DMS79 treated with DMSO at 0.1 percent for 48 hours (cell line): Measurements from ENCODE around the gene CELSR1.
"Not testable (repeated sequence)": the region's sequence is repeated elsewhere in the genome, so short reads cannot be mapped to it uniquely, and the experiment has no call there.

Source experiments
- DNase-seq: peaks from one replicate; lab custom pipeline; 2025; lab: John Stamatoyannopoulos, UW

CELSR1 gene

DNA sequence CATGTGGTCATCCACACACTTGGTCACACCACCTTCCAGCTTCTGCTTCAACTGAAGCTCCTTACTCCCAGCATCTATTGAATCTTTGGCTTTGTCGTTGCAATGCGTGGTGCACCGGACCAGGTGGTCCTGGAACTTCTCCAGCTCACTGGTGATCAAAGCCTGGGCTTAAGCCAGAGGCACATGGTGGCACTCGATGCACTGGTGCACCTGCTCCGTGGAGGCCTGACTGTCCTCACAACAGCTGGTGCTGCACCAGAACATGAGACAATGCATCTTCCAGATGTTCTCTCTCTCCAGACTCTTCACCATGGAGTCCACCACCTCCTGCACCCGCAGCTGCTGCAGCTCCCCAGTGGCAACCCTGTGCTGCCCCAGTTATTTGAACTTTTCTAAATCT is 56.0 kb downstream of the CELSR1 start:
- DNase-seq: peak; percentile 14

GRCh38 chr22:46480396-46480795 is 57.0 kb downstream of the CELSR1 start:
- no peak for DNase-seq

- no peak for DNase-seq
Observed at GRCh38 chr22:46479046-46479445, 58.4 kb downstream of the CELSR1 start.

GRCh38 chr22:46478083-46478551 is 59.3 kb downstream of the CELSR1 start:
- no peak for DNase-seq

DNA sequence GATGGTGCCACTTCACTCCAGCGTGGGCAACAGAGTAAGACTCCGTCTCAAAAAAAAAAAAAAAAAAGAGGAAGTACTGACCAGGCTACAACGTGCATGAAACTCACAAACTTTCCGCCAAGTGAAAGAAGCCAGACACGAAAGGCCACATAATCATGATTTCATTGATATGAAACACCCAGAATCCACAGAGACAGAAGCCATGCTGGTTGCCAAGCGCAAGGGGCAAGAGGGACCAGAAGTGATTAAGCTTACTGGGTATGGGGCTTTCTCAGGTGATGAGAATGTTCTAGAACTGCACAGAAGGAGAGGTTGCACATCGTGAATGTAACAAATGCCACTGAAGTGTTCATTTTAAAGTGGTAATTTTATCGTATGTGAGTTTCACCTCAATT is 60.9 kb downstream of the CELSR1 start:
- DNase-seq: no peak

DNA sequence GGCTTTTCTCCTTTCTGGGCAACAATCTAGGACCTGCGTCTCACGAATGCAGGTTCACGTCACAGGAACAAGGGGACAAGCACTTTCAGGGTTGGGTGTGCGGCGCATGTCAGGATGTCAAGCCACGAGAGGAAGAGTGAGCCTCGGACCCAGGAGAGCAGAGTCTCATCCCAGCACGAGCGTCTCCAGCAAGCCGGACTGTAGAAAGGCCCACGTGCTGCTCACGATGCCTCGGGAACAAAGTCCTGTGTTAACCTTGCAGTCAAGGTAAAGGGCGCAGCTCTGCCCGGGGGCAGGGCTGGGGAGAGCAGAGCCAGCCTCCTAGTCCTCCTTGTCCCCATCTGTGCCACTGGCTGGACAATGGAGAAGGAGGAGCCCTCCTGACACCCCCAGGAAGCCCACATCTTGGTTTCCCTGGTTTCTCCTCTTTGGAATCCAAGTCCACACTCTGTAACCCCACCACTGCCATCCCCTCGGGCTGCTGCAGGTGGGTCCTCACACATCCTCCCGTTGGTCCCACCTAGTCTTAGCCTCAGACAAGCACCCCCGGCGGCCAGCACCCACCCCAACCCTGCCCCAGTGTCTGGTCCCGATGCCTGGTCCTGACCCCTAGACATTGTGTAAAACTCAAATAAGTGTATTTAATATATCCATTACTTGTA is 63.4 kb downstream of the CELSR1 start:
- no peak for DNase-seq

DNA sequence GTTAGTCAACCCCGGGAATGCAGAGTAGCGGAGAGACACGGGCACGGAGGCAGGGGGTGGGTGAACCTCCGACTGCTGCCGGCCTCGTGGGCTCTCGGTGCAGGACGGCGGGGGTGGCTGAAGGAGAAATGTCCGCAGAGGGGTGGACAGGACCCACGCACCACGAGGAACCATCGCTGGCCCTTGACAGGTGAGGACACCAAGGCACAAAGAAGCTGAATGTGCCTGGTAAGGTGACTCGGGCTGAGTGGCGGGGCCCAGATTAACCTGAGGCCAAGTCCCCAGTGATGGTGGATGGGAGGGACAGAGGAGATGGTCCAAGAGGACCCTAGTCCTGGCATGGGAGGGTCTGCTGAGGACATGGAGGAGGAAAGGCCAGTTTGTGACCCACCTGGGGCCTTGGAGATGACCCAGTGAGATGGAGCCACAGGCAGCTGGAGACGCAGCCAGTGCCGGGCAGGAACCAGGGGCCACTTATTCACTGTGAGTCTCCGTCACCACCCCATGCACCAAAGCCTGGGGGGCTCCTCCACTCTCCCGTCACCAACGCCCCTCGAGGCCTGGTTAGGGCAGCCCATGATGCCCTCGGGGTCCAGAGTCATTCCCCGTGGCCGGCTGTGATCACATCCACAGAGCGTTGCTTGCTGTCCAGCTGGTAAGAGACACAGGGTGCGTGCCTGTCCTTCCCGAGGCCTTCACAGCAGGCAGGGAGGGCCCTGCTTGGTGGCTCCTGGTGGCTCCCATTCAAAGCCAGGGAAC is 64.2 kb downstream of the CELSR1 start:
- DNase-seq: no peak

GRCh38 chr22:46472722-46473016 is 64.8 kb downstream of the CELSR1 start:
- DNase-seq: no peak

GRCh38 chr22:46471901-46472721 is 65.3 kb downstream of the CELSR1 start:
- DNase-seq: no peak

- DNase-seq: not testable (repeated sequence)
Observed at GRCh38 chr22:46471330-46471729, 66.1 kb downstream of the CELSR1 start.

DNA sequence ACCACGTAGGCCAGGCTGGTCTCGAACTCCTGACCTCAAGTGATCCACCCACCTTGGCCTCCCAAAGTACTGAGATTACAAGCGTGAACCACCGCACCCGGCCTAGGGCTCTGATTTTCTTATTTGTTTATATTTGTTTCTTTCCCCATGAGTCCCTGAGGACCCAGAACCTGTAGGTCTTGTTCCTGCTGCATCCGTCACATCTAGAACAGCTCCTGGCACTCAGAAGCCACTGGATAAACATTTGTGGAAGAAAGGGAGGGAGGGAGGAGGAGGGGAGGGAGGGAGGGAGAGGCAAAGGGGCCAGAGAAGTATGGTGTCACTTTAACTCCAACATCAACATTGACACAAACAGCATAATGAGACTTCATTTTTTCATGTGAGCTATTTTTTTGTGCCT is 67.7 kb downstream of the CELSR1 start:
- no peak for DNase-seq

DNA sequence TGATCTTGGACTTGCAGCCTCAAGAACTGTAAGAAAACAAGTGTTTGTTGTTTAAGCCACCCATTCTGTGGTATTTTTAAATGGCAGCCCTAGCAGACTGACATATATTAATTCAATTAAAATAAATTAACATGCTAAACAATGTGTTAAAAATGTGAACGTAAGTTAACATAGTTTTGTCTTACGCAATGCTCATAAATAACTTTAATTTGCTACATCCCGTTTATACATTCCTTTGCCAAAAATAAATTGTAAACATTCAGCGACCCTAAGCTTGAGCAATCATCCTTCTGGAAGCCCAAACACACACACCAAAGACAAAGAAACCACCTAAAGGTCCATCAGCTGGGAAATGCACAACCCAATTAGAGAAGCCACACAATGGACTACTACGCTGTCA is 70.4 kb downstream of the CELSR1 start:
- DNase-seq: no peak

DNA sequence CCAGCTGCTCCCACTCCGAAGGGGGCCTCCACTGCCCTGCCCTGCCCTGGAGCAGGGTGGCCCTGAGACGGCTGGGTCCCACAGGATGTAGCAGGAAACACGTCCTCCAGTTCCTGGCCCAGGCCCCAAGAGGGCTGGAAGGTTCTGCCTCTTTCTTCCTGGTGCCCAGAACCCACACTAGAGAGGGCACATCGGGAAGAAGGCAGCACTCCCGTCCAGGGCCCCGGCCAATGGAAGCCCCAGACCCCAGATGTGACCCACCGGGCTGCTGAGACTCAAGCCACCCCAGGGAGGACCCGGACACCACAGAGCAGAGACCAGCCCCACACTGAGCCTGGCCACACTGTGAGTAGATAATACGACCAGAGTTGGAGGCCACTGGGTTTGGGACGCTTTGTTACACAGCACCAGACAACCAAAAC is 71.2 kb downstream of the CELSR1 start:
- DNase-seq: no peak

DNA sequence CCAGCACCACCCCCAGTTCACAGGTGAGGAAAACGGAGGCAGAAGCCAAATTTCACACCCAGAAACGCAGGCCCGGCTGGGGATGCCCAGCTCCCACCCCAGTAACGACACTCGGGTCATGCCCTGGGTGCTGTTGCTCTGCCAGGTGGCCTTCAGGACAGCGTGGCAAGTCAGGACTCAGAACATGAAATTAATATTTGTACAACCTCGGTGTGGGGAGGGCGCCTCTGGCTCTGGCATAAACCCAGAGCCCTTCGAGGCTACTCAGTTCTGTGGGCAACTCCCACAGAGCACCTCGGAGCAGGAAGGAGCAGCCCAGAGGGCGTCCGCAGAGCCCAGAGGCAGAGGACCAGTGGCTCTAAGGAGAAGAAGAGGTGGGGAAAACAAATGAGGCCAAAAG is 71.6 kb downstream of the CELSR1 start:
- peak; percentile 50 for DNase-seq

DNA sequence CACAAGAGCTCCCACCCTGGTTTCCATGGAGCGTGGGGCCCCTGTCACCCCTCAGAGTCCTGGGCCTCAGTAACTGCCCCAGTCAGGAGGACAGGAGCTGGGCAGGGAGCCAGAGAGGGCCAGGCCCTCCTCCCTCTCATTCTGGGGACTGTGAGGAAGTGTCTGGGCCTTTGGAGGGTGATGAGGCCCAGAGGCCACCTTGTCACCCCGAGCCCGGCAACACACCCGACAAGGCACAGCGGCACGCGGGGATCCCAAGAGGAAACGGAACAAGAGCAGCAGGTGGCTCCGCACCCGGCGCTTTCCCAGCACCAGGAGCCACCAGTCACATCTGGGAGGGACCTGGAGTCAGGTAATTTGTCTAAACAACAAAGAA is 72.1 kb downstream of the CELSR1 start:
- DNase-seq: peak; percentile 50

- peak; percentile 69 for DNase-seq
Observed at GRCh38 chr22:46464701-46465344, 72.6 kb downstream of the CELSR1 start.

GRCh38 chr22:46464296-46464695 is 73.1 kb downstream of the CELSR1 start:
- no peak for DNase-seq

DNA sequence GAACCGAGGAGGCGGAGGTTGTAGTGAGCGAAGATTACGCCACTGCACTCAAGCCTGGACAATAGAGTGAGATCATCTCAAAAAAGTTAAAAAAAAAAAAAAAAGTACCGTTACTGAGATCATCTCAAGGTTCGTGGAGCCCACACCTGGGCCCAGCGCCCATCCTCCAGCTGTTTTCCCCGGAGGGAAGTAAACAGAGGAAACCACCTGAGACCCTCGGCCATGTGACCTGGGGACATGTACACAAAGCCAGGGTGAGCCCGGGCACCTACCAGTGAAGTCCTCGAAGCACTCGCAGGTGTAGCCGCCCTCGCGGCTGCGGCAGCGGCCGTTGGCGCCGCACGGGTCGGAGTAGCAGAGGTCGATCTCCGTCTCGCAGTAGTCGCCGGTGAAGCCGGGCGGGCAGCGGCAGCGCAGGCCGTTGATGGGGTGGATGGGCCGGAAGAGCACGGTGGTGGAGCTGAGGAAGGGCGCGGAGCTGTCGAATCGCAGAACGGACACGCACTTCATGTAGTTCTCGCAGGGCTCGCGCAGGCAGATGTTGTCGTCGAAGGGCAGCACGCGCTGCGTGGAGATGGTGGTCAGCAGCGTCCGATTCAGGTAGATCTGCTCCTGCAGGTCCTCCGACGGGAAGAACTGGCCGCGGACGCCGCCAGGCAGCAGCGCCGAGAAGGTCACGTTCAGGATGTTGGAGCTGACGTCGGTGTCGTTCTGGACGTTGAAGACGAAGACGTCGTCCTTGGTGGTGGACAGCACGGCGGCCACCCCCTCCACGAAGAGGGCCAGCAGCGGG is 73.8 kb downstream of the CELSR1 start:
- DNase-seq: no peak

- peak; percentile 88 for DNase-seq
Observed at GRCh38 chr22:46462726-46463371, 74.6 kb downstream of the CELSR1 start.

DNA sequence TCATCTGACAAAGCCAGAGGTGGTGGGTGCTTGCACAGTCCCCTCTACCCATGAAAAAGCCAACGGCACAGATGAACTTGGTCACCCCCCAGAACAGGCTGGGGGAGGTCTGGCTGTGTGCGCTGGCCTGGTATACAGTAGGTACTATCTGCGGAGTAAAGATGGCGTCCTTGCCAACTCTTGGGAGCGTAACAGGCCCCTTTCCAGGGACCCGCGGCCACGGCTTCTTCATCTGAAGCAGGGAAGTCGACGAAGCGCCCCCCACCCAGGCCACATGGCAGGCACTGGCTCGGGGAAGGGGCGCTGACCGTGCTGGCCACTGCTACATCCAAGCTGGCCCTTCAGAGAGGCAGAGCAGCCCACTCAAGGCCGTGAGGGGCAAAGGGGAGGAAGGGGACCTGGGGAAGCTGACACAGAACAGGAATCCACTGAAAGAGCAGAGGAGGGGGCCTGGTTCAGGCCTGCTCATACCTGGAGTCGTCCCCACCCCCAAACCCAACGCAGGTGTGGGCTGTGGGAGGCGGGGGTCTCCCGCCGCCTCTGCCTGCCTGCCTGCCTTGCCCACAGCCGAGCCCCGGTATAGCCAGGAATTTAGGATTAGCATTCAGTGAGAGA is 75.7 kb downstream of the CELSR1 start:
- no peak for DNase-seq

DNA sequence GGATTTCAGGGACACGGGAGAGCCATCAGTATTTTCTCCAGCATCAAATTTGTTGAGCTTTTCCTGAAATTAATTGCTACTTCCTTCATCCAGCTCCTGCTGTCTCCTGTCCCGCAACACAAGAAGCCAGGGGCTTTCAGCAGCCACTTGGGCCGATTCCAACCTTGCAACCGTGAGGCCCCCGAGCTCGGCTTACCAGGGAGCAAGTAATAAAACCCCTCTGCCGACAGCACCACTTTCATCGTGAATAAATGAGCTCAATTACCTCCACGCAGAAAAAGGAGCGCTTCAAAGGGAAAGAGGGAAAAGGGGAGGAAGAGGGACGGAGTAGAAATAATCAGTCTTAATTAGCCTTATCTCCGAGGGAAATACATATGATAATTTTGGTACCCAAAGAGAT is 76.6 kb downstream of the CELSR1 start:
- DNase-seq: peak; percentile 22
